ENCODE measurements around the gene KCNH4. TPM values are rescaled to one million over a fixed set of nuclear protein-coding genes. Genes with fewer than 3 reads are reported as not detected.

The KCNH4 gene
- total RNA-seq, 1 donor from 2014 or later, result not detected

DNA sequence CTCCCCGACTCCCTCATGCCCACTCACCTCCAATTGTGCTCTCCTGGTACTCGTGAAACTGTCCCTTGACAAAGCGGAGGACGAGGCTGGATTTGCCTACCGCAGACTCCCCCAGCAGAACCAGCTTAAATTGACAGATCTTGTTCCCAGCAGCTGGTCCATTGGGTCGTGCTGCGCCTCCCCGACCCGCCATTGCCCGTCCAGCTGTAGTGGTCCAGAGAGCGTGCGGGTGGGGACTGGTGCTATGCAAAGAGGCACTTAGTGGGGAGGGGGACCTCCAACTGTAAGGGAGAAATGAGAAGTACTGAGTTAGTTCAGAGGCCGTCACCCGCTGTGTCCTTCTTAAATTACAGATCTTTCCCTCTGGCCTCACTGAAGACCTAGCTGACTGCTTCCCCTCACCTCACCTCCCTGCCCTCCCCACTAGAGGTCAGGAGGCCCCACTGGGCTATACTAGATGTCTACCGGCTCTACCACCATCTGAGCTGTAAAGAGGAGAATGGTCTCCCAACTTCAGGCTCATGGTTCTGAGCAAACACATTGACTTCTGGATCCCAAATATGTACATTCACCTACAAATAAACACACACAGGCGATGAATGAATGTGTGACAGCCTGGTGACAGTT, 50.5 kb downstream of the KCNH4 start:
- Histone ChIP-seq H3K4me1 (ENCODE audit: control insufficient read depth in 3 of 3, insufficient read depth in 3 of 3, low read length in 3 of 3) (peaks cover 46 to 70% (median 69%) of the 10 kb centered on the region in 3 donors), H3K9me3 (ENCODE audit: control insufficient read depth in 3 of 3, low read length in 3 of 3) (no peaks in the 10 kb centered on the region), H3K36me3 (ENCODE audit: control insufficient read depth in 3 of 3, insufficient read depth in 3 of 3, low read length in 3 of 3) (peaks cover 45 to 47% (median 46%) of the 10 kb centered on the region in 3 donors), H3K4me3 (ENCODE audit: low read length in 3 of 3) (no peak overlapping the region), H3K27ac (ENCODE audit: low read depth, low read length) (peak overlapping the region; percentile 74), H3K9ac (ENCODE audit: low read depth in 1 of 3, low read length in 3 of 3) (peak overlapping the region in 1 of 3 donors; percentile 33), H3K27me3 (ENCODE audit: control insufficient read depth in 3 of 3, insufficient read depth in 3 of 3, low read length in 3 of 3) (no peaks in the 10 kb centered on the region)

DNA sequence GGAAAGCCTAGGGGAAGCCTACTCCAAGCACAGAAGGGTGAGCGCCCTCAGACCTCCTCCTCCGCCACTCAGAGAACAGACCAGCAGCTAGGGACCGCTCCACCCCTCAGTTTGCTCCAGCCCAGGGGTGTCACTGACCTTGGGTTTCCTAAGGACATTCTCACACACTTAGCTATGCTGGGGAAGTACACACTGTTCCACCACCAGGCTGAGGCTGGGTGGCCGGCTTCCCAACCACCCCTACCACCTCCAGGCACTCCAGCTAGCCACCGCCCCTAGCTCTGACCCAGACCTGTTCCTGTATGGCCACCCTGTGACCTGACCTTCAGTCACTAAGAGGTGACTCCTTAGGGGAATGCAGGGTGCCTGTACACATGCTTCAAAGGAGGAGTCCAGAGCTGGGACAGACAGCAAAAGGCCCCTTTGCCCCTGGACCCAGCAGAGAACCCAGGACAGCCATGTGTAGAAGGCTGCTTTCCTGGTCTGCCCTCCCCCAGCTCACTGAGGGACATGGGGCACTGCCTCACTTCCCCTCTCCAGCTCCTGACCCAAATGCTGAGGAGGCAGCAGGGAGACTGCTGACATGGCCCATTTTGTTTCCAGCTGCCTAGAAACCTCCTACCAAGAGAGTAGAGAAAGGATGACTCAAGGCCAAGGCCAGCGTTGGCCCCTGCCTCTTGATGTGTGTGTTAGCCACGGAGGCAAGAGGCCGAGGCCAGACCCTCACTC, 51.7 kb downstream of the KCNH4 start:
- H3K27ac ChIP-seq (ENCODE audit: low read depth, low read length), result peak overlapping the region; percentile 74
- H3K4me3 ChIP-seq (ENCODE audit: low read length in 3 of 3), result peak overlapping the region in 1 of 3 donors; percentile 13
- no peaks in the 10 kb centered on the region for H3K27me3 ChIP-seq (ENCODE audit: control insufficient read depth in 3 of 3, insufficient read depth in 3 of 3, low read length in 3 of 3)
- no peaks in the 10 kb centered on the region for H3K9me3 ChIP-seq (ENCODE audit: control insufficient read depth in 3 of 3, low read length in 3 of 3)
- H3K4me1 ChIP-seq (ENCODE audit: control insufficient read depth in 3 of 3, insufficient read depth in 3 of 3, low read length in 3 of 3), result peaks cover 46 to 59% (median 58%) of the 10 kb centered on the region in 3 donors
- H3K9ac ChIP-seq (ENCODE audit: low read depth in 1 of 3, low read length in 3 of 3), result peak overlapping the region; percentile 15 to 62 (median 58)
- H3K36me3 ChIP-seq (ENCODE audit: control insufficient read depth in 3 of 3, insufficient read depth in 3 of 3, low read length in 3 of 3), result peaks cover 50 to 51% (median 50%) of the 10 kb centered on the region in 3 donors

DNA sequence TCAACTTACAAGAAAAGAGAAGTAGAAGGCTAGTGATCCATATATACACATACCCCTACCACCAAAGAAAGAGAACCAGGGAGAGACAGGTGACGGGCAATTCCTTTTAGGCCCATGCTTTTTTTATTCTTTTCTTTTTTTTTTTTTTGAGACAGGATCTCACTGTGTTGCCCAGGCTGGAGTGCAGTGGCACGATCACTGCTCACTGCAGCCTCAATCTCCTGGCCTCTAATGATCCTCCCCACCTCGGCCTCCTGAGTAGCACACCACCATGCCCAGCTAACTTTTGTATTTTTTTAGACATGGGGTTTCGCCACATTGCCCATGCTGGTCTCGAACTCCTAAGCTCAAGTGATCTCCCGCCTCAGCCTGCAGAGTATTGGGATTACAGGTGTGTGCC, 53.5 kb downstream of the KCNH4 start:
- Histone ChIP-seq H3K27me3 (ENCODE audit: control insufficient read depth in 3 of 3, insufficient read depth in 3 of 3, low read length in 3 of 3) (no peaks in the 10 kb centered on the region), H3K36me3 (ENCODE audit: control insufficient read depth in 3 of 3, insufficient read depth in 3 of 3, low read length in 3 of 3) (peaks cover 50 to 51% (median 50%) of the 10 kb centered on the region in 3 donors), H3K9me3 (ENCODE audit: control insufficient read depth in 3 of 3, low read length in 3 of 3) (no peaks in the 10 kb centered on the region), H3K9ac (ENCODE audit: low read depth in 1 of 3, low read length in 3 of 3) (no peak overlapping the region), H3K4me3 (ENCODE audit: low read length in 3 of 3) (no peak overlapping the region), H3K27ac (ENCODE audit: low read depth, low read length) (no peak overlapping the region), H3K4me1 (ENCODE audit: control insufficient read depth in 3 of 3, insufficient read depth in 3 of 3, low read length in 3 of 3) (peaks cover 34 to 46% (median 40%) of the 10 kb centered on the region in 3 donors)

DNA sequence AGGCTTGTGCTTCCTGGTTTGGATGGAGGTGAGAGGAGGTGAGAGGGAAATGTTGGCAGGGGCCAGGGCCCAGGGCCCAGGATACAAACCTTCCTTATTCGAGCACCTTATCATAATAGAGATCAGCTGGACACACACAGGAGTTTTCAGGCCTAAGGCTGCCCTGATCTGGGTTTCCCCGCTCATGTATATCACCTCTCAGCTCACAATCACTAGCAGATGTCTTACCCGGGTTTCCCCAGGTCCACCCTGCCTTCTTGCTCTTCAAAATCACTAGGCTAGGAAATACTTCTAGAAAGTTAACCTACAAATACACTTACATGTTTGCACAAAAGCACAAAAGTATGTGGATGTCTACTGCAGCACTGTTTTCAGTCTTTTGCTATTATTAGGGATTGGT, 54.1 kb downstream of the KCNH4 start:
- H3K36me3 ChIP-seq (ENCODE audit: control insufficient read depth in 3 of 3, insufficient read depth in 3 of 3, low read length in 3 of 3), result peaks cover 50 to 51% (median 50%) of the 10 kb centered on the region in 3 donors
- no peaks in the 10 kb centered on the region for H3K9me3 ChIP-seq (ENCODE audit: control insufficient read depth in 3 of 3, low read length in 3 of 3)
- H3K4me1 ChIP-seq (ENCODE audit: control insufficient read depth in 3 of 3, insufficient read depth in 3 of 3, low read length in 3 of 3), result peaks cover 32 to 44% (median 38%) of the 10 kb centered on the region in 3 donors
- H3K27me3 ChIP-seq (ENCODE audit: control insufficient read depth in 3 of 3, insufficient read depth in 3 of 3, low read length in 3 of 3), result no peaks in the 10 kb centered on the region
- no peak overlapping the region for H3K27ac ChIP-seq (ENCODE audit: low read depth, low read length)
- no peak overlapping the region for H3K4me3 ChIP-seq (ENCODE audit: low read length in 3 of 3)
- no peak overlapping the region for H3K9ac ChIP-seq (ENCODE audit: low read depth in 1 of 3, low read length in 3 of 3)

DNA sequence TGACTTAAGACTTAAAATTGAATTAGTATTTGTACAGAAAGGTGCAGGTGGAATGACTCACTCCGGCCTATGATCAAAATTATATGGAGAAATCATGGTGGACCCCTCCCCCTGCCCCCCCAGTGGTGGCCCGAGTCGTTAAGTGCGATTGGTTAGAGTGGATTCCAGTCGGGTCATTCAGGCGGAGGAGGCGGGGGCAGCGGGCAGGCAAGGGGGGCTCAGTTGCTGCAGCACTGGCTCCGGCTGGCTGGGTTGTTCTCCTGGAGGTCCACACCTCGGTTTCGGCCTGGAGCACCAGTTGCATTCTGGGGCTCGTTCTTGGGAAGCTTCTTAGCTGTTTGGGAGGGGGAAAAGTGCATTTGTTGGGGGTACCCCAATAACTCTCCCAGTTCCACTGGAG, 55.4 kb downstream of the KCNH4 start:
- no peak overlapping the region for H3K27ac ChIP-seq (ENCODE audit: low read depth, low read length)
- no peak overlapping the region for H3K9ac ChIP-seq (ENCODE audit: low read depth in 1 of 3, low read length in 3 of 3)
- H3K27me3 ChIP-seq (ENCODE audit: control insufficient read depth in 3 of 3, insufficient read depth in 3 of 3, low read length in 3 of 3), result no peaks in the 10 kb centered on the region
- peaks cover 50 to 51% (median 50%) of the 10 kb centered on the region in 3 donors for H3K36me3 ChIP-seq (ENCODE audit: control insufficient read depth in 3 of 3, insufficient read depth in 3 of 3, low read length in 3 of 3)
- no peaks in the 10 kb centered on the region for H3K9me3 ChIP-seq (ENCODE audit: control insufficient read depth in 3 of 3, low read length in 3 of 3)
- no peak overlapping the region for H3K4me3 ChIP-seq (ENCODE audit: low read length in 3 of 3)
- peaks cover 27 to 39% (median 32%) of the 10 kb centered on the region in 3 donors for H3K4me1 ChIP-seq (ENCODE audit: control insufficient read depth in 3 of 3, insufficient read depth in 3 of 3, low read length in 3 of 3)

DNA sequence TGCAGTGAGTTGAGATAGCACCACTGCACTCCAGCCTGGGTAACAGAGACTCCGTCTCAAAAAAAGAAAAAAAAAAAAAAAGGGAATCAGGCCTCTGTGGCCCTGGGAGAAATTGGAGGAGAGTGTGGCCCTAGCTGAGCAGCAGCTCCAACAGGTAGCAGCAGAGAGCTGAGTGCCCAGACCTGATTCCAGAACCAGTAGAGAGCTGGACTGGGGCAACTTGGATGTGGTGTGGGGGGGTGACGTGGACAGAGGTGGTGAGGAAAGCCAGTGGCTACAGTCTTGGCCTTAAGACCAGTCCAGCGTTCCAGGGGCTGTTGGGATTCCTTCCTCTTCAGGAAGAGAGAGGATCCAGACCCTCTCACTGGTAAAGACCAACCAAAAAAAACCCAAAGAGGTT, 56.7 kb downstream of the KCNH4 start:
- Histone ChIP-seq H3K9me3 (ENCODE audit: control insufficient read depth in 3 of 3, low read length in 3 of 3) (no peaks in the 10 kb centered on the region), H3K9ac (ENCODE audit: low read depth in 1 of 3, low read length in 3 of 3) (no peak overlapping the region), H3K27ac (ENCODE audit: low read depth, low read length) (no peak overlapping the region), H3K4me3 (ENCODE audit: low read length in 3 of 3) (no peak overlapping the region), H3K36me3 (ENCODE audit: control insufficient read depth in 3 of 3, insufficient read depth in 3 of 3, low read length in 3 of 3) (peaks cover 39 to 47% (median 40%) of the 10 kb centered on the region in 3 donors), H3K4me1 (ENCODE audit: control insufficient read depth in 3 of 3, insufficient read depth in 3 of 3, low read length in 3 of 3) (peaks cover 22 to 34% (median 26%) of the 10 kb centered on the region in 3 donors), H3K27me3 (ENCODE audit: control insufficient read depth in 3 of 3, insufficient read depth in 3 of 3, low read length in 3 of 3) (no peaks in the 10 kb centered on the region)

DNA sequence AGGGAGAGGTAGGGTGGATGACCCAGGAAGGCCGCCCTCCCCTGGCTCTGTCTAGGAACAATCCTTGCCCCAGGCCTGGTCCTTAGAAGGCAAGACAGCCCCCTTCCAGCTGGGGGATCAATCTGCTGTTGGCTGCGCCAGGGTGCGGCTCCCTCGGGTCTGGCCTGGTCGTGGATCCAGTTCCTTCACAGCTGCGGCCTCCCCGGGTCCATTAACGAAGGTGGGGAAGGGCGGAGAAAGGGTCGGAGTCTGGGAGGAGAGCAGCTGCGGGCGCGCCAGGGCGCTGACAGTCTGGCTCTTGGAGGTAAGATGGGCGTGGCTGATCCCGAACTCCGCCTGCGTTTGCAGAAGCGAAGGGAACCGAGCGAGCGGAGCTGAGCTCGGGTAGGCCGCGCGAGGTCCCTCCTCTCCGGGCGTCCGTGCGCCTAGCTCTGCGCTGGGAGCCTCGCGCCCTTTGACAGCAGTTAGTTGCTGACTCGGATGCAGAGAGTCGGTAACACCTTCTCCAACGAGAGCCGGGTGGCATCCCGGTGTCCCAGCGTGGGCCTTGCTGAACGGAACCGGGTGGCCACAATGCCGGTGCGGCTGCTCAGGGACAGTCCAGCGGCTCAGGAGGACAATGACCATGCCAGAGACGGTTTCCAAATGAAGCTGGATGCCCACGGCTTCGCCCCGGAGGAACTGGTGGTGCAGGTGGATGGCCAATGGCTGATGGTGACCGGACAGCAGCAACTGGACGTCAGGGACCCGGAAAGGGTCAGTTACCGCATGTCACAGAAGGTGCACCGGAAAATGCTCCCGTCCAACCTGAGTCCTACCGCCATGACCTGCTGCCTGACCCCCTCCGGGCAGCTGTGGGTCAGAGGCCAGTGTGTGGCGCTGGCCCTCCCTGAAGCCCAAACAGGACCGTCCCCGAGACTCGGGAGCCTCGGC, 58.3 kb downstream of the KCNH4 start, which contains the start of gene HSPB9:
Gene HSPB9, plus strand, starts transcription at position 434 of the 933 bp plus-strand sequence. Its CDS starts 47 bp downstream, at position 481.
- Histone ChIP-seq H3K36me3 (ENCODE audit: control insufficient read depth in 3 of 3, insufficient read depth in 3 of 3, low read length in 3 of 3) (peaks cover 37 to 45% (median 38%) of the 10 kb centered on the region in 3 donors), H3K4me3 (ENCODE audit: low read length in 3 of 3) (peak within 1 kb of the TSS; percentile 59 to 71 (median 65)), H3K9ac (ENCODE audit: low read depth in 1 of 3, low read length in 3 of 3) (peak within 1 kb of the TSS; percentile 43 to 68 (median 65)), H3K27ac (ENCODE audit: low read depth, low read length) (peak within 1 kb of the TSS; percentile 33), H3K9me3 (ENCODE audit: control insufficient read depth in 3 of 3, low read length in 3 of 3) (no peaks in the 10 kb centered on the region), H3K27me3 (ENCODE audit: control insufficient read depth in 3 of 3, insufficient read depth in 3 of 3, low read length in 3 of 3) (no peaks in the 10 kb centered on the region), H3K4me1 (ENCODE audit: control insufficient read depth in 3 of 3, insufficient read depth in 3 of 3, low read length in 3 of 3) (peaks cover 18 to 25% (median 22%) of the 10 kb centered on the region in 3 donors)

DNA sequence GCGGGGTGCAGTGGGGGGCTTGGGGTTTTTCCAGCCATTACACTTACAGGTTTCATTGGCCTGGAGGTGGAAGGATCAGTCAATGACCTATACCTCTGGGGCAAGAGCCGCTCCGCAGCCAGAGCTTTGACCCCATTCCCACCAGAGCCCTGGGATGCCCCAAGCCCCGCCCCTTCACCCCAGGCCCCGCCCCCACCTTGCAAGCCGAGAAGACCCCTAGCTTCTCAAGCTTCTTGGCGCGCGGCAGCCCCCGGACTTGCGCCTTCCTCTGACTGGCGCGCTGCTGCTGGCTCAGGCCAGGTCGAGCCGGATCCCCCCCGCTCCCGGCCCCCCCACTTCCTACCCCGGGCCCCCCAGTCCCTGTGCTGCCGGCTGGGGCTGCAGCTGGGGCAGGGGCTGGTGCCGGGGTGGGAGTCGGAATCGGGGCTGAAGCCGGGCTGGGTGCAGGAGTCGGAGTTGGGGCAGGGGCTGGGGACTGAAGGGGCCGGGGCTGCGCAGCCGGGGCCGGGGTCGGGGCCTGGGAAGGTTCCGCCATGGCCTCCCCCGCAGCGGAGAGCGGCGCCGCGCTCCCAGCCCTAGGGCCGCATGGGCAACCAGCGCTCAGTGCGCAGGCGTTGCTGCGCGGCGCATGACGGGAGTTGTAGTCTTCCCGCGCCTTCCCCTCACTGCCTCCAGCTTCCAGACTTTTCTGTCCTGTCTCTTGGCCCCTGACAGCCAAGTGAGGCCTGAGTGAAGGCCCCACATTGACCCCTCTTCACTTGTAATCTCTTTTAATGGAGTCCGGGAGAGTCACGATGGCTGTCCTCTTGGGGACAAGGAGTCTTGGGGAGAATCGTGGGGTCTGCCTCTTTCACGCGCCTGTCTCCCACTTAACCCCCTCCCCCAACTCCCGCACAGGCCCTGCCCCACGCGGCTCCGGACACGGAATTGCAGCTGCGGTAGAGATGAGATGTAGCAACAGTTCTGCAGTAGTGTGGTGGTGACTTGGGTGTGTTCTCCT, 59.9 kb downstream of the KCNH4 start, which contains the start of gene KAT2A:
Gene KAT2A, minus strand, starts transcription at position 598 of the 1,000 bp plus-strand sequence. Its CDS starts 63 bp downstream, at position 535.
- Histone ChIP-seq H3K9me3 (ENCODE audit: control insufficient read depth in 3 of 3, low read length in 3 of 3) (no peaks in the 10 kb centered on the region), H3K27ac (ENCODE audit: low read depth, low read length) (peak within 1 kb of the TSS; percentile 33)

More for the DNA sequence above, 59.9 kb downstream of the KCNH4 start, which contains the start of gene KAT2A:
- Histone ChIP-seq H3K4me1 (ENCODE audit: control insufficient read depth in 3 of 3, insufficient read depth in 3 of 3, low read length in 3 of 3) (peaks cover 19 to 29% (median 22%) of the 10 kb centered on the region in 3 donors), H3K4me3 (ENCODE audit: low read length in 3 of 3) (peak within 1 kb of the TSS; percentile 59 to 71 (median 66)), H3K27me3 (ENCODE audit: control insufficient read depth in 3 of 3, insufficient read depth in 3 of 3, low read length in 3 of 3) (no peaks in the 10 kb centered on the region), H3K9ac (ENCODE audit: low read depth in 1 of 3, low read length in 3 of 3) (peak within 1 kb of the TSS; percentile 54 to 68 (median 65)), H3K36me3 (ENCODE audit: control insufficient read depth in 3 of 3, insufficient read depth in 3 of 3, low read length in 3 of 3) (peaks cover 33 to 43% (median 36%) of the 10 kb centered on the region in 3 donors)

Measured in skeletal muscle tissue (tissue), 4 donors.